HG03139 (cell line): Measurements from ENCODE around the gene GPR37L1.

Experiments used
- ATAC-seq: cut with Tn5 transposase; IDR thresholded peaks from one replicate; pipeline ENCODE4 v1.9.1; 2021; ENCODE audit not compliant: unreplicated experiment

Gene GPR37L1

GRCh38 chr1:202154148-202154765 lies 31.5 kb downstream of the GPR37L1 start:
- no peak for ATAC-seq

- no peak for ATAC-seq
Observed at GRCh38 chr1:202154766-202155477, 32.2 kb downstream of the GPR37L1 start.

DNA sequence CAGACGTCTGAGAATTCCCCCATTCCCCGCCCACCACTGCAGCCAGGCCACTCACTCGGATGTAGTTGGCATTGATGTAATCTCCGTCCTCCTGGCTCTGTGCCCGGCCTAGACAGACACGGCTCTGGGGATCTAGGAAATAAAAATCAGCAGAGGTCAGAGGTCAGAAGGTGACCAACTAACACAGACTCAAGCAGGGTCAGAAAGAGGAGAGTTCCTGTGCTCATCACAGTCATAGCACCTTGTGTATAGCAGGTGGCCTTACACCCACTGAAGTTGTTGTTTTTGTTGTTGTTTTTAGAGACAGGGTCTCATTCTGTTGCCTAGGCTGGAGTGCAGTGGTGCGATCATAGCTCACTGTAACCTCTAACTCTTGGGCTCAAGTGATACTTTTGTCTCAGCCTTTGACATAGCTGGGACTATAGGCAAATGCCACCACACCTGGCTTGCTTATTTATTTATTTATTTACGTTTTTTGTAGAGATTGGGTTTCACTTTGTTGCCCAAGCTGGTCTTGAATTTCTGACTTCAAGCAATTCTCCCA lies 32.8 kb downstream of the GPR37L1 start:
- ATAC-seq, result no peak

- no peak for ATAC-seq
Observed at GRCh38 chr1:202156590-202156989, 33.9 kb downstream of the GPR37L1 start.

DNA sequence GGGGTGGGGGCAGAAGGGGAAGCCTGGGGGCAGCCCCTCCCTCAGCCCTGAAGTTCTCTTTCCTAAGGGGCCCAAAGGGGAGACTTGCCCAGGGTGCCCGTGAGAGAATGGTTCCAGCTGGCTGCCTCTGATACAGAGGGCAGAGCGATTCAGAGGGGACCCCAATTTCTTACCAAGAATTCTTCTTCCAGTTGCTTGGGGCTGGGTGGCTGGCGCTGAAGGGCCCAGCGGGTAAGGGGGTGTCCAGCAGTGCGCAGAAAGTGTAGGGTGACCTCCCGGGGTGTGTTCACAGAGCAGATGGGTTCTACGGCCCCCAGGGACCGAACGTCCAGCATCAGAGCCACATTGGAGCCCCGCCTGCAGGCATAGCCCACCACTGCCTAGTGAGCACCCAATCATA lies 35.2 kb downstream of the GPR37L1 start:
- no peak for ATAC-seq

GRCh38 chr1:202158810-202159533 lies 36.3 kb downstream of the GPR37L1 start:
- ATAC-seq, result no peak

DNA sequence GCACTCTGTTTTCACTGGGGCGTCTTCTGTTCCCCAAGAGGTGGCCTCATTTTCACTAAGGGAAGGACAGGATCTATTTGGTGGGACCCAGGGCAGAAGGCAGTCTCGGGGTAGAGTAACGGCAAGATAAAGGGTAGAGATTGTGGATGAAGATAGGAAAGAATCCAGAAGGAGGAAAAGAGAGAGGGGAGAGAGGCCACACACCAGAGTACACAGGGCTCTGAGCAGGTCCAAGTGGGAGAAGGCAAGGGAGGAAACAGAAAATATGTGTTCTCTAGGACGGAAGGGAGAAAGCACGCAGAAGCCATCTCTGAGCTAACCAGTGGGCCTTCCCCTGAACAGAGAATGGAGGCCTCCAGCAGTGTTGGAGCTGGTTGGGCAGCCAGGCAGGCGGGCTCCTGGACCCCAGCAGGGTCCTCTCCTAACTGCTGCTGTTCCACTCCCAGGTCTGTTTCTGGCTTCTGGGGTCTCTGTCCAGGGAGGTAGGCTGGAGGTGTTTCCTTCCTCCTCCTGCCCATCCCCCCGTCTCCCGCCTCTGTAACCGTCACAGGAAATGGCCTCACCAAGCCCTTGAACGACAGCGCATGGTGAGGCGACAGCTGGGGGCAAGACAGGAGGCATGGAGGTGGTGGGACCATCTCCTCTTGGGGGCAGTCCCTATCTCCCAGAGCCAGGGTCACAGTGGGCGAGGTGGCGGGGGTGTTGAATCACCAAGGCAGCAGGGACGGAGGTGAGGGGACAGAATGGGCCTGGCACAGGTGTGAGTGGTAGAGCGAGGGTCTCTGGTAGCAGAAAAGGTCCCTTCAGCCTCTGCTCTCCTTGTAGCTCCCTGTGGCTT lies 37.0 kb downstream of the GPR37L1 start:
- no peak for ATAC-seq

DNA sequence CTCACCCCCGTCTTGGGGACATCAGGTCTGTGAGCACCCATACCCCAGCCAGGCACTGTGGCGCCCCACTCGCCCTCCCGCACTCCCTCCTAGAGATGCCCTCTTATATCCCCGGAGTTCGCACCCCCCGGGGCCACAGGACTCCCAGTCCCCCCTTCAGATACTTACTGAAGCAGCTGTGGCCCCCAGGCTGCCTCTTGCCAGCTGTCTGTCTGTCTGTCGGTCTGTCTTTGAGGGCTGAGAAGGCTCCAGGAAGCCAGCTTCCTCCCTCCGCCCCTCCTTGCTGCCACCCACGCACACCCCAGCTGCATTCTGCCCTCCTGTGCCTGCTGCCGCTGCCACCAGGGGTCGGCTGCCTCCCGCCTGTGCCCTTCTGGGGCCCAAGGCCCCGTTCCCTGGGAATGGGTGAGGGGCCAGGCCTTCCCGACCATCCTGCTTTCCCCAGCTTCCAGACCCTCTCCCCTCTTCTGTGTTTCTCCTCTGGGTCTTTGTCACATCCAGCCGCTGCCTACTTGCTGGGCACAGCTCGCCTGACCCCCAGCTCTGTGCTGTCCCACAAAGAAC lies 37.7 kb downstream of the GPR37L1 start, which contains the start of gene PTPN7:
TSS of gene PTPN7 (minus strand) at position 226 of the 564 bp plus-strand sequence. CDS start 1,200 bp downstream, outside the sequence.
- no peak for ATAC-seq

GRCh38 chr1:202161151-202162046 lies 38.7 kb downstream of the GPR37L1 start:
- no peak for ATAC-seq

DNA sequence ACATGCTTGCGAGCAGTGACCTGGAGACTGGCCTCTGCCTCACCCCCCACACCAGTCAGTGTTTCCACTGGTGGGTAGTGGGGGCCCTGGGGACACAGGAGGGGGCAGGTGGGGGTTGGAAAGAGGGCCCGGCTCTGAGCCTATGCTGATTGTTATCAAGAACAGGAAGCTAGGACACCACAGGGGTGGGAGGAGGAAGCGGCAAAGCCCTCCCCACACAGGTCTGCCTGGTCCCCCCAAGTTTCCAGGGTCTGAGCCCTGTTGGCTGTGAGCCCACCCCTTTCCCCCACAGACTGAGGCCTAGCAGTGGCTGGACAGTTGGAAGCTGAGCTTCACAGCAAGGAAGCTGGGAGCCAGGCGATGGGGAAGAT lies 39.3 kb downstream of the GPR37L1 start:
- ATAC-seq, result no peak

DNA sequence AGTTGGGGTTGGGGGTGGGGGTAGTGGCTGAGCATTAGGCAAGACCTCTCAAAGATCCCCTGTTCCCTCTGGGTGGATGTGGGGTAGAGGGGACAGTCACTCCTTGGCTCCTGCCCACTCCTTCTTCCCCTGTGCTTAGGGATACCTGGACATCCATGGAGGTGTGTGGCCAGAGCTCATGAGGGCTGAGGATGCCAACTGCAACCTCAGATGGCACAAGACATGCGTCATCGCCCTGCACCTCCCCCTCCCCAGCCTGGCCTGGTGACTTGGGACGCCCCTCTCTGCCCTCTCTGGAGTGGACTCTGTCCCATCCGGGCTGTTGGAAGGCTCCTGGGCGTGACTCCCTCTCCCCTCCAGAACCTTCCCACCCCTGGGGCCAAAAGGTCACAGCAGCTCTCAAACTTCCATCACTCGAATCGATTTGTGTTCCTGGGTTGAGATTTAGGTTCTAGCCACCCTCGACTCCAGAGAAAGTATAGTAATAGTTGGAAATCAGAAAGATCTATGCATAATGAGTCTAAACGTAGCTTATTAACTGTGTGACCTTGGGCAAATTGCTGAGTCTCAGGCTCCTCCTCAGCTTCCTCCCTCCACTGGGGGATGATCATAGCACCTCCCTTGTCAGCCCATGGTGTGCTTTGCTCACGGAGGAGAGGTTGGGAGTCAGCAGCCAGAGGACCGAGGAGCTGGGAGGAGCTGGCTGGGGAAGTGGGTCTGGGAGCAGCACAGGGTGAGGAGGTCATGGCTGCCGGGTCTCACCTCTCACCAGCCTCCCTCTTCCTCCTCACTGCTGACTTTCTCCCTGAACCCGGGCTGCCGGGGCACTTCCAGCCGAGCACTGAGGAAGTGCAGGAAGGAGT lies 39.9 kb downstream of the GPR37L1 start:
- no peak for ATAC-seq

DNA sequence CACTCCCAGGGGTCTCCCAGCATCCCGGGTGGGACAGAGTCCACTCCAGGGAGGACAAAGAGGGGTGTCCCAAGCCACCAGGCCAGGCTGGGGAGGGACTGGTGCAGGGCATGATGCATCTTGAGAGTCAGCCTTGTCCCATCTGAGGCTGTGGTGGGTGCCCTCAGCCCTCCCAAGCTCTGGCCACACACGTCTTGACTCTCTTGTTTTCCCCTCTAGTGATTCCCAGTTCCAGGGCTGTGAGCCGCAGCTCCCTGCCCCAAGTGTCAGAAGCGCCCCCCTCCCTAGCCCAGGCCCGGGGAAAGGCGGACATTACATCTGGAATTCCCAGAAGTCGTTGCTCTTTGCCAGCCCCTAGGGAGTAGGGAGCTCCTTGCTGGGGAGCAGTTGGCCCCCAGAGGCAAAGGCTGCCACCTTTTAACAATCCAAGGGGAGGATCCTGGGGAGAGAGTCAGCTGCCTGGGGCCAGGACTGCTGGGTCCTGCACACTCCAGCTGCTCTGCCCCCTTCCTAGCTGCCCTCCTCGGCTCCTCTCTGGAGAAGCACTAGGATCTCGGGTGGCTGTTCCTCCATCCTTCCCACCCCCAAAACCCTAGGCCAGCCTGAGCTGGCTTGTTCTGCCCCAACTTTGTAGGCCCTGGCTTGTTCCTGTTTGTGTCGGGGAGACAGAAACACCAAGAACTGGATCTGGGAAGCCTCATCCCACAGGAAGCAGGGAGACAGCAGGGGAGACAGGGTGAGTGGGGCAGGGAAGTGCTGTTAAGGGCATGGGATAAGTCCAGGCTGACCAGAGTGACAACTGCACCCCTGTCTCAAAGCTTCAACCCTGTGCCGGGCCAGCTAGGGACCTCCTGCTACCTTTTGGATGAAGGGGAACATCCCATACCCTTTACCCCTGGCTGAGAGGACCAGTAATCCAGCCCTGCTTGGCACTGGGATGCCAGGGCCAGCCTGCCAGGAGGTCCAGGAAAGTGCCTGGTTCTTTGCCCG lies 40.9 kb downstream of the GPR37L1 start:
- ATAC-seq, result no peak

DNA sequence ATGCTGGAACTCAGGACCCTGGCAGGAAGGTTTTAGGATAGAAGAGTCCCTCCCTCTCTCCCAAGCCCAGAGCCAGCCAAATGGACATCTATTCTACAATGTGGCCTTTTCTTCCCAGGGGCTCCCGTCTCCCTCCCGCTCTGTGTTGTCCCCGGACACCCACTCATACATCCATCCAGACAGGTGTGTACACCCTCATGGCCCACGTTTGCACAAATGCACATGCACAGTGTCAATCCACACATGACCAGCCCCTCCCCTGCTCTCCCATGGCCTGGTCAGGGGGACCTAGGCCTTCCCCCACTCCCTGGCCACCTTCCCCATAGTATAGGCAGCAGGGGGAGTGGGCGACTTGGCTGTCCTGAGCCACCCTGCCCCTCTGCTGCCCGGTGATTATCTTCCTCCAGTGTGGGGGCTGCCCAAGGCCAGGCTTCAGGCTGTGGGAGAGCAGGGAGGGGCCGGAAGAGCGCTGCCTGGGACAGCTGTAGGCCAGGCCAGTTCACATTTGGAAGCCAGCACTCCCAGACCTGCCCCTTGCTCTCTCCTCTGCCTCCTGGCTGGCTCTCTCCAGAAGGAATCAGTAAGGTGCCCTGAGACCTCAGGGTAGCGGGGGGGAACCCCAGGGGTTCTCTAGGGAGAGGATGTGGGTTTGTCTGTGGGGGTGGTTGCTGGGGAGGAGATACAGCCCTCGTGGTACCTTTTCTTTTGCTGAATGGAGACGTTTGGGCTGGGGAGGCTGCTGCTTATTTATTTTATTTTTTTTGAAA lies 41.7 kb downstream of the GPR37L1 start:
- ATAC-seq, result peak; percentile 33

- ATAC-seq, result no peak
Observed at GRCh38 chr1:202165267-202165941, 42.7 kb downstream of the GPR37L1 start.

- ATAC-seq, result no peak
Observed at GRCh38 chr1:202165942-202166843, 43.5 kb downstream of the GPR37L1 start.
